Measurements from ENCODE around the gene SLCO3A1.

The SLCO3A1 gene

GRCh38 chr15:91882858-91883586 lies 29.5 kb downstream of the SLCO3A1 start:
- DNase-seq (ENCODE audit: low read depth in 2 of 2) = no peak

- DNase-seq (ENCODE audit: low read depth in 2 of 2) = no peak
These were observed 31.1 kb downstream of the SLCO3A1 start for GRCh38 chr15:91884606-91885005.

- DNase-seq (ENCODE audit: low read depth in 2 of 2) = no peak
These were observed 31.5 kb downstream of the SLCO3A1 start for GRCh38 chr15:91885054-91885453.

DNA sequence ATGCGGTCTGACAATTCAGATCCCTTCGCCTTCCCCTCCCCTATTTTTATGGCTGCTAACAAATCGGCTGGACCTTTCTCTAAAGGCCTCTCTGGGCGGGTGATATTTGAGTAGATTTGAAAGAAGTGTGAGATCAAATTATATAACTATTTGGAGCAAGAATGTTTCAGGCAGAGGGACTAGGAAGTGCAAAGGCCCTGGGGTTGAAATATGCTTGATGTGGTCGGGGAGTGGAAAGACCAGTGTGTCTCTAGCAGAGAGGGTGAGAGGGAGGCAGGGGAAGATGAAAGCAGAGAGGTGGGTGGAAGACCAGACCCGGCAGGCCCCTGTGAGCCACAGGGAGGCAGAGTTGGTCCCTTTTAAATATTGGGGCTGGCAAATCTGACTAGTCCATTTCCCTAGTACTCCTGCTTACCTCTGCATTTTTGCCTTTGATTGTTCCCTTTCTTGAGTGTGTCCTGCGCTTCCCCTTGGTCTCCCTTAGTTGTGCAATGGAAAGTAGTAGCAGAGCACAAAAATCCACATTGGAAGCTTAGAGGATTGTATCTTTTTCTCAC lies 32.3 kb downstream of the SLCO3A1 start:
- DNase-seq (ENCODE audit: low read depth in 2 of 2) = no peak

- DNase-seq (ENCODE audit: low read depth in 2 of 2) = no peak
These were observed 33.4 kb downstream of the SLCO3A1 start for GRCh38 chr15:91886878-91887277.

DNA sequence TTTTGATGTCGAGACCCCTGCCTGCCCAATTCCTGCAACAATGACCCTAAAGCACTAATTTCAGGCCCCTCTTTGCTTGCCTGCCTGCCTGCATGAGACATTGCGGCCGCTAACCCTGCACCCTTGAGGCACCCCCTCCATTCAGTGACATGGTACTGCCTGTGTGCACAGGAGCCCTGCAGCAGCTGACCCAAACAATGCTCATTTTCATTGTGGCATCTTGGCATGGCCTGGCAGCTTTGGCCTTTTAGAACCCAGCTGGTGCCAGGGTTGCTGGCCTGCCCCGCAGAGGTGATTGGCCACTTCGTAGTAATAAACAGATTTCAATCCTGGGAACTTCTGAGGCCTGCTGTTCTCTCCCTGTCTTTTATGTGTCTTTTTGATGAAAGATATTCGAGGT lies 33.8 kb downstream of the SLCO3A1 start:
- no peak for DNase-seq (ENCODE audit: low read depth in 2 of 2)

DNA sequence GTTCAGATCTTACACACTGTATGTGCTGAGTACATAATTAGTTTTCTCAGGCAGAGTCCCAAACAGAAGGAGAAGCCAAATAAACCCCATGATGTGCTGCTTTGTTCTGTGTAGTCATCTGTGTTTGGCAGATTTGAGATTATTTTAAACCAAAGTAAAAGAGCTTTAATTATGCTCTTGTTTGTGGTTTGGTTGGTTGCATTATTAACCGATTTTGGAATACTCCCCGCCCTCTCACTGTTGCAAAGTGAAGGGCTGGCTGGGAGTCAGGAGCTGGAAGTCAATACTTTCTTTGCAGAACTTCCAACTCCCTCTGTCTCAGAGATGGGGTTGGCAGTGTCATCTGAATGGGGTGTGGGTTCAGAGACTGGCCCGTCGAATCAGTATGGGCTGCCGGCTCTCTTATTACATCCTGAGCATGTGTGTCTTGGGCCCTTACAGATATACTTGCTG lies 34.4 kb downstream of the SLCO3A1 start:
- no peak for DNase-seq (ENCODE audit: low read depth in 2 of 2)

DNA sequence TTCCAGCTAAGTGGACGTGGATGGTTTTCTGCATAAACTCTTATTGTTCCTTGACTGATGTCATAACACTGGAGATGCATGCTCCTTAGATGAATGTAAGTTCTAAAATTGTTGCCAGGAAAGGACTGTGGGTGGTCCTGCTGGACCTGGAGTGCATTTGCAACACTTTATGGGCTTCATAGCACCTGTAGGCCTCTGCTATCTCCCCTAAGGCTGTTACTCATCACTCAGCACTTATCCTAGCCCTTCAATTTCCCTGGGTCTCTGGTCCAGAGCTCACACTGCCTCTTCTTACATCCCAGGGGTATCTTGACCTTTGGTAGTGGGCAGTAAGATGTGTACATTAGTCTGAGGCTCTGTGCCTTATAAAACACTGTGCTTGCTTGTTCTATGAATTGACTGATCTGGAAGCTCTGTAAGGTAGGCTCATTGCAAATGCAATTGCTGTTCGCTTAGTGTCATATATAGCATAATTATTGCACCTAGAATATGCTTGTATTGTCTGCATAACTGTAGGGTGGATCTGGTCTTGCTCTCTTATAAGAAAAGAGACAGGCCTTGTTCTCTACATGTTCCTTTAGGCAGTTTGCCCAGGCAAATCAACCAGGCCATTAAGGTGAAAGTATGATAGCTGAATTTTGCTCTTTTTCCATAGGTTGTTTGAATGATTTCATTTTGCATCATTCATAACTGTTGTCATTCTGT lies 35.8 kb downstream of the SLCO3A1 start:
- no peak for DNase-seq (ENCODE audit: low read depth in 2 of 2)

DNA sequence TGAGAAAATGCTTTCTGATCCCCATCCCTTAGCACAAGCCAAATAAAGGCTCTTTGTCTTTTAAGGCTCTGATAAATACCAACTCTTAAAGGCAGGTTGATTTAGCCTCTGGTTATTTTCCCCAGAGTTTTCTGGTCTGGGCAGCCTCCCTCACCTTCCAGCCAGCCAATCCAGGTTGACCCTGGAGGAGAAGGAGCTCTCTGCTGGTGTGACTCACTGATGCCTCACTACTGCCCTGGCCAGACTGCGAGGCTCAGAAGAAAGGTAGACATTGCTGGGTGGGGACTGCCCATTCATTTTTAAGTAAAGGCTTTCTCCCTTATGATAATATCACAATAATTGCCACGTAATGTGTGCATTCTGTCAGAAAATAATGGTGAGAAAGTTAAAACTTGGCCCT lies 37.1 kb downstream of the SLCO3A1 start:
- no peak for DNase-seq (ENCODE audit: low read depth in 2 of 2)

GRCh38 chr15:91891101-91891500 lies 37.6 kb downstream of the SLCO3A1 start:
- DNase-seq (ENCODE audit: low read depth in 2 of 2) = no peak

DNA sequence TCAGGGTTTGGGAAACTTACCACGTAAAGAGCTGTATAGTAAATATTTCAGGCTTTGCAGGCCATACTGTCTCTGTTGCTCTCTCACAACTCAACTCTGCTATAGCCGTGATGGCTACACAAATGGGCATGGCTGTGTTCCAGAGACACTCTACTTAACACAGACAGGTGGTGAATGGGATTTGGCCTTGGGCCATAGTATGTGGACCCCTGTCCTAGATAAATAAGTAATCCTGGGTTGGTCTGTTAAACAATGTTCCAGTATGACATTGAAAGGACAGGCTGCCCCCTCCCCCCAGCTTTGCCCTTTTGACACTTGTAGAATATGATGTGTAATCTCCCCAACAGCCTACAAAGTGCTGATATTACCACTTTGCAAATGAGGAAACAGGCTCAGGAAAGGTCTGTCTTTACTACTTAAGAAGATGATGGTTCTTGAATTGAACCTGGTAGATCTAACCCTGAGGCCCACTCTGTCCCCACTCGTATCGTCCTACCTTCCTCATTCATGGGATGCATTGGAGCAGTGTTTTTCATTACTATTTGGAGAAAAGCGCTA lies 38.4 kb downstream of the SLCO3A1 start:
- no peak for DNase-seq (ENCODE audit: low read depth in 2 of 2)

GRCh38 chr15:91892436-91892835 lies 38.9 kb downstream of the SLCO3A1 start:
- DNase-seq (ENCODE audit: low read depth in 2 of 2) = no peak

GRCh38 chr15:91894606-91895005 lies 41.1 kb downstream of the SLCO3A1 start:
- no peak for DNase-seq (ENCODE audit: low read depth in 2 of 2)

GRCh38 chr15:91895051-91895450 lies 41.5 kb downstream of the SLCO3A1 start:
- DNase-seq (ENCODE audit: low read depth in 2 of 2) = no peak

GRCh38 chr15:91896341-91897055 lies 43.0 kb downstream of the SLCO3A1 start:
- no peak for DNase-seq (ENCODE audit: low read depth in 2 of 2)

GRCh38 chr15:91897585-91898372 lies 44.3 kb downstream of the SLCO3A1 start:
- DNase-seq (ENCODE audit: low read depth in 2 of 2) = no peak

DNA sequence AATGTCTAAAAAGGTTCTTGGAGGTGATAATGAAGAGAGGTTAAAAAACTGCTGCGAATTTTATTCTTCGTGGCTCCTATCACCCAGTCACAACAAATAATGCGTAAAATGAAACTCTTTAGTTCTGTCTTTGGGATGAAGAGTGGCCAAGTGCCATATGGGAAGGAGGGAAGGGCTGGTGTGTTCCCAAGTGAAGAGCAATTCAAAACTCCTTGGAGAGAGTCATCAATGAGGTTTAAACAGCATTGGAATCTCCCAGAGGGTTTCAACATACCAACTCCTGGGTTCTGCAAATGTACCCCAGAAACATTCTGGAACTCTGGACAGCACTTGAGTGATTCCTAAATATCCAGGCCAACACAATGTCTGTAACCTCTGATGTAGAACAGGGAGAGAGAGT lies 45.3 kb downstream of the SLCO3A1 start:
- DNase-seq (ENCODE audit: low read depth in 2 of 2) = no peak

DNA sequence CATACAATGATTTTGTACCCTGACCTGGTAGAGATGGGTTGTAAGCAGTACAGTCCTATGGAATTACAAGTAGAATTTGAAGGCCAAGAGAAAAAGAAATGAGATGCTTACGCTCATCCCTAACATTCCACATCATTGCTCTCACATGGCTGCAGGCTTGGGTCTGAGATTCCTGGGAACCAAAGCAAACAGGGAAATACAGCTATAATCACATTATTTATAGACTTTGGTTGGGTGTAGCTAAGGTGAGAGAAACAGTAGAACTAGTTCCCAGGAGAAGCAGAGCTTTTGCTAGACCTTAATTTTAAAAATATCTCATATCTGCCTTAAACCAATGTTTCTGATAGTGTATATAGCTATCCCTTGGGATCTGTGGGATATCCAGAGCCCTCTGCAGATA lies 51.4 kb downstream of the SLCO3A1 start:
- DNase-seq (ENCODE audit: low read depth in 2 of 2) = no peak

DNA sequence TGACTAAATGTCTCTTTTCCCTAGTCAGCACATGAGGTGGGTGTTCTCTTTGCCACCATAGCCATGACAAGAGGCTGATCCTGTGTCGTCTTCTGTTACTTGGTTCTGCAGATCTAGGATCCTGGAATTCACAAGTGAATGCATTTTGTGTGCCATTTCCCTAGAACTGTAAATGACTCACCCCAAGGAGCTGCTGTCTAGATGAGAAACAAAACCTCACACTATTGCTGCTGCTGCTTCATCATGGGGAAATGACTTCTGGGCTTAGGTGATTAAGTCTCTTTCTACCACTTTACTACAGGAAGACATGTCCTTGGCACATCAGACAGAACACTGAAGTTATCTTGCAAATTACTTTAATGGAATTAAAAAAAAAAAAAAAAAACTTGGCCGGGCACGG lies 54.9 kb downstream of the SLCO3A1 start:
- DNase-seq (ENCODE audit: low read depth in 2 of 2) = peak in 1 of 2 experiments; percentile 4

- DNase-seq (ENCODE audit: low read depth in 2 of 2) = no peak
These were observed 55.6 kb downstream of the SLCO3A1 start for GRCh38 chr15:91909111-91909510.

- DNase-seq (ENCODE audit: low read depth in 2 of 2) = no peak
These were observed 56.1 kb downstream of the SLCO3A1 start for GRCh38 chr15:91909574-91909973.

All from fibroblast of skin of left biceps (primary cell).